ENCODE data around the gene BCKDK. TPM values are rescaled to one million over a fixed set of nuclear protein-coding genes. Genes with fewer than 3 reads are reported as not detected.

BCKDK gene
- total RNA-seq, result 10 to 100 TPM; 41.3 to 43.4 TPM

DNA sequence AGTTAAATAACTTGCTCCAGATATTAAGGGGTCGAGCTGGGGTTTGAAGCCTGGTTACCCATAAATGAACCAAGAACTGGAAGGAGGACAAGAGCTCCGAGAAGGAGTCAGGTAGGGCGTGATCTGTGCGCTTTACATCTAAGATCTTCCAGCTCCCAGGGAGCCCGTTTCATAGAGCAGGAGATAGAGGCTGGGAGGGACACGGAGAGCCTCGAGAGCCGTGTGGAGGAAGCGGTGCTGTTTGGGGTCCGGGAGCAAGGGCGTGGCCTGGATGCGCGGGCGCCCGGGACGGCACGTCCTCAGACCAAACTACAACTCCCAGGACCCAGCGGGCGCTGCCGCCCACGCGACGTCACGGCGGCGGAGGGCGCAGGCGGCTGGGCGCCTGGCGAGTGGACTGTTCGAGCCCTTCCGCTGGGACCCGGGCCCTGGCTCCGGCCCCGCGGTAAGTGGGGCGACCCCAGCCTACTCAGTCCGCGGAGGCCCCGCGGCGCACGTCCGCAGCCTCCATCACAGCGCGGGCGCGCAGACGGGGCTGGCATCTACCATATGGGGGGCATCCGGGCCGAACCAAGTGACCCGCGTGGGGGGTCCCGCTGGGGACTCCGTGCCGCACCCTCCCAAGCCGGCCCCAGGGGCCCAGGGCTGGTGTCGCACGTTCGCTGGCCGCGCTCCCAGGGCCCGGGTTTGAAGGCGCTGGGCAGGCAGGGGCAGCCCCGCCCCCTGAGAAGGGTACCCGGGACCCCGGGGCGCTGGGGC lies at the start of gene BCKDK:
Gene BCKDK (plus strand): TSS at position 352 of the 759 bp plus-strand sequence. CDS start 838 bp downstream, outside the sequence.
- TF ChIP-seq, protein P1, sequence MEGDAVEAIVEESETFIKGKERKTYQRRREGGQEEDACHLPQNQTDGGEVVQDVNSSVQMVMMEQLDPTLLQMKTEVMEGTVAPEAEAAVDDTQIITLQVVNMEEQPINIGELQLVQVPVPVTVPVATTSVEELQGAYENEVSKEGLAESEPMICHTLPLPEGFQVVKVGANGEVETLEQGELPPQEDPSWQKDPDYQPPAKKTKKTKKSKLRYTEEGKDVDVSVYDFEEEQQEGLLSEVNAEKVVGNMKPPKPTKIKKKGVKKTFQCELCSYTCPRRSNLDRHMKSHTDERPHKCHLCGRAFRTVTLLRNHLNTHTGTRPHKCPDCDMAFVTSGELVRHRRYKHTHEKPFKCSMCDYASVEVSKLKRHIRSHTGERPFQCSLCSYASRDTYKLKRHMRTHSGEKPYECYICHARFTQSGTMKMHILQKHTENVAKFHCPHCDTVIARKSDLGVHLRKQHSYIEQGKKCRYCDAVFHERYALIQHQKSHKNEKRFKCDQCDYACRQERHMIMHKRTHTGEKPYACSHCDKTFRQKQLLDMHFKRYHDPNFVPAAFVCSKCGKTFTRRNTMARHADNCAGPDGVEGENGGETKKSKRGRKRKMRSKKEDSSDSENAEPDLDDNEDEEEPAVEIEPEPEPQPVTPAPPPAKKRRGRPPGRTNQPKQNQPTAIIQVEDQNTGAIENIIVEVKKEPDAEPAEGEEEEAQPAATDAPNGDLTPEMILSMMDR (IDR thresholded peaks at IDR 0.05), result no peak
- Histone ChIP-seq H3K27me3 (no peaks in the 10 kb centered on the region), H3K36me3 (no peaks in the 10 kb centered on the region), H3K9me3 (no peaks in the 10 kb centered on the region), H3K9ac (ENCODE audit: low read depth in 2 of 2, low read length in 2 of 2) (peak within 1 kb of the TSS; percentile 88 to 98), H3K4me3 (peak within 1 kb of the TSS; percentile 83), H3K4me1 (peaks cover 9% of the 10 kb centered on the region), H3K27ac (peak within 1 kb of the TSS; percentile 54)
- peak; percentile 80 for DNase-seq
- intact Hi-C loops (cut with DNase I), result no loop called here

DNA sequence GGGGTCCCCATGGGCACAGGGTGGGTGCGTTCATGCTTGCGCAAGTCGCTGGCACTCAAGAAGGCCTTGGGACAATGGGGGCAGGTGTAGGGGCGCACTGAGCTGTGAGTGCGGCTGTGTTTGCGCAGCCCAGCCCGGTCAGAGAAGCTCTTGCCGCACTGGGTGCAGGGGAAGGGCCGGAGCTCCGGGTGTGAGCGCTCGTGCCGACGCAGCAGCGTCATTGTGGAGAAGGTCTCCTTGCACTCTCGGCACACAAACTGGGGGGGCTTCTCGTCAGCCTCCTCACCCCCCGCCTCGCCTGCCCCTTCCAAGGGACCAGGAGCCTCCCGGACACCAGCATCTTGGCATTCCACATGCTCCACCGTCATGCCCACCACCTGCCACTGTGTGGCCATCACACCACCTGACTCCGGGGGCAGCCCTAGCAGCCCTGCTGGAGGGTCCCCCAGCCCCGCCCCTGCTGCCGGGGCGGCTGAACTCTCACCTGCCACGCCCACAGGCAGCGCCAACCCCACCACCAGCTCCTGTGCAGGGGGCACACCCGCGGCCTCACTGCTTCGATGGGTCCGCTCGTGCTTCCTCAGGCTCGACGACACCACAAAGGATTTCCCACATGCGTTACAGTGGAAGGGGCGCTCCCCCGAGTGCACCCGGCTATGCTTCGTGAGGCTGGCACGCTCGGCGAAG lies 46.9 kb upstream of the BCKDK start:
- H3K4me3 ChIP-seq, result no peak overlapping the region
- DNase-seq, result no peak
- TF ChIP-seq, protein P1 (IDR thresholded peaks at IDR 0.05), result no peak
- H3K27ac ChIP-seq, result no peak overlapping the region
- H3K4me1 ChIP-seq, result no peaks in the 10 kb centered on the region
- H3K36me3 ChIP-seq, result peaks cover 4% of the 10 kb centered on the region
- no peaks in the 10 kb centered on the region for H3K9me3 ChIP-seq
- no peaks in the 10 kb centered on the region for H3K27me3 ChIP-seq
- intact Hi-C loops (cut with DNase I), result no loop called here
- no peak overlapping the region for H3K9ac ChIP-seq (ENCODE audit: low read depth in 2 of 2, low read length in 2 of 2)

DNA sequence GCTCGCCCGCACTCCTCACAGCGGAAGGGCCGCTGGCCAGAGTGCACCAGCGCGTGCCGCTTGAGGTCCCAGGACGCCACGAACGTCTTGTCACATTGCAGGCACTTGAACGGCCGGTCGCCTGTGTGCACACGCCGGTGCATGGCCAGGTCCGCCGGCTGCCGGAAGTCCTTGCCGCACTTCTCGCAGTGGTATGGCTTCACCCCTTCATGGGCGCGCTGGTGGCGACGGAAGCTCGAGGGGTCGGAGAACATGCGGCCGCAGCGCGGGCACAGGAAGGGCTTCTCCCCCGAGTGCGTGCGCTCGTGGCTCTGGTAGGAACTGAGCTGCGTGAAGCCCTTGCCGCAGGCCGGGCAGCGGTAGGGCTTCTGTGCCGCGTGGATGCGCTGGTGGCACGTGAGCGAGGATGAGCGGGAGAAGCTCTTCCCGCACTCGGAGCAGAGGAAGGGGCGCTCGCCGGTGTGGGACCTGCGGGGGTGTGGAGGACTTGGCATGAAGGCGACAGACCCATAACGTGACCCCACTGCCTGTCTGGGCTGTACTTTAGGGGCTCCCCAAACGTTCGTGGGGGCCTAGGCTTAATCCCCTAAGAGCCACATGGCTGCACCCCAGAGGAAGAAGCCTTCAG lies 46.3 kb upstream of the BCKDK start:
- Histone ChIP-seq H3K4me1 (no peaks in the 10 kb centered on the region), H3K4me3 (no peak overlapping the region), H3K27ac (no peak overlapping the region), H3K36me3 (peaks cover 4% of the 10 kb centered on the region), H3K27me3 (no peaks in the 10 kb centered on the region), H3K9ac (ENCODE audit: low read depth in 2 of 2, low read length in 2 of 2) (no peak overlapping the region), H3K9me3 (no peaks in the 10 kb centered on the region)
- TF ChIP-seq, protein P1 (IDR thresholded peaks at IDR 0.05), result no peak
- DNase-seq, result no peak
- intact Hi-C loops (cut with DNase I), result no loop called here

DNA sequence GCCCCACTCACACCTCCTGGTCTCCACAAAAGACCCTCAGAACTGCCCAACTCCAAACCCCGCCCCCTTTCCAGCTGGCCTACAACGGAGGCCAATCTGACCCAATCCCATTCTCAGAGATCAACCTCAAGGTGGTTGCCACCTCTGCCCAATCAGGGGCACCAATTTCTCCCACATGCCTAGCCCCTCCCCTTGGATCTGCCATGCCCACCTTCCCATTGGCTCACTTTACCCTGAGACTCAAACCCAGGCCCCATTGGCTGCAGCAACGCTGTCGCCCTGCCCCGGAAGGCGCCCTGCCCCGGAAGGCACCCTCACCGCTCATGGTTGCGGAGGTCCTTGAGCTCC lies 44.7 kb upstream of the BCKDK start:
- Histone ChIP-seq H3K9ac (ENCODE audit: low read depth in 2 of 2, low read length in 2 of 2) (no peak overlapping the region), H3K27me3 (no peaks in the 10 kb centered on the region), H3K27ac (no peak overlapping the region), H3K4me1 (no peaks in the 10 kb centered on the region), H3K36me3 (peaks cover 4% of the 10 kb centered on the region), H3K4me3 (no peak overlapping the region), H3K9me3 (no peaks in the 10 kb centered on the region)
- intact Hi-C loops (cut with DNase I), result no loop called here
- TF ChIP-seq, protein P1 (IDR thresholded peaks at IDR 0.05), result no peak
- DNase-seq, result no peak

DNA sequence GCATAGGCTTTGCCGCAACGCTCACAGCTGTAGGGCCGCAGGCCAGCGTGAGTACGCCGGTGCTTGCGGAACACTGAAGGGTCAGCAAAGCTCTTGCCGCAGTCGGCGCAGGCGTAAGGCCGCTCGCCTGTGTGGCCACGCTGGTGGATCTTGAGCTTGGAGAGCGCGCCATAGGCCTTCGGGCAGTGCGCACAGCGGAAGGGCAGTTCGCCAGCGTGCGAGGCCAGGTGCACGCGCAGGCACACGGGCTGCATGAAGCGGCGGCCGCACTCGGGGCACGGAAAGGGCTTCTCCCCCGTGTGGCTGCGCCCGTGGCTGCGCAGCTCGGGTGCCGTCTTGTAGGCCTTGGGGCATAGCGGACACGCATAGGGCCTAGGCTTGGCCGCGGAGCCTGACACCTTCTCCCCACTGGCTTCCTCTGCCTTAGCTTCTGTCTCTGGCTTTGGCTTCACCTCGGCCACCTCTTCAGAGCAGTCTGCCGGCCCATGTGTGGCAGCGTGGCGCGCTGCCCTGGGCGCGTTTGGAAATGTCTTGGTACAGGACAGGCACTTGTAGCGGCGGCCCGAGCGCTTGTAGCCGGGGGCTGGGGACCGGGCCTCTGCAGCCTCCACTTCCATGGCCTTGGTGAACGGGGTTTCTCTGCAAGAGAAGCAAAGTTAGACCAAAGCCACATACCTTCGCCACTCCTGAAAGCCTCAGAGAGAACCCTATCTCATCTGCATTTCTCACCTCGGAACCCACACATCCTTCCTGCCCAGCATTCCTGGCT lies 44.2 kb upstream of the BCKDK start:
- no peaks in the 10 kb centered on the region for H3K27me3 ChIP-seq
- no peak for DNase-seq
- intact Hi-C loops (cut with DNase I), result no loop called here
- no peaks in the 10 kb centered on the region for H3K4me1 ChIP-seq
- TF ChIP-seq, protein P1 (IDR thresholded peaks at IDR 0.05), result no peak
- H3K9ac ChIP-seq (ENCODE audit: low read depth in 2 of 2, low read length in 2 of 2), result no peak overlapping the region
- no peak overlapping the region for H3K27ac ChIP-seq
- peaks cover 4% of the 10 kb centered on the region for H3K36me3 ChIP-seq
- H3K9me3 ChIP-seq, result no peaks in the 10 kb centered on the region
- H3K4me3 ChIP-seq, result no peak overlapping the region

Data from colonic mucosa (tissue), 4 donors.